Activated CD8-positive, alpha-beta memory T cell treated with anti-CD3 and anti-CD28 coated beads for 36 hours (primary cell): Measurements from ENCODE around the gene ADAMTSL1. TPM values are rescaled to one million over a fixed set of nuclear protein-coding genes. Genes with fewer than 3 reads are reported as not detected.

Experiments used
- CTCF ChIA-PET: fragments of 350-600 bp; sonication (Branson Sonifier 250); formaldehyde crosslinking; loops from one replicate; lab custom pipeline; 2021; ENCODE audit warnings: antibody characterized with exemption; lab: Charles Lee
- POLR2A ChIA-PET: fragments of 350-600 bp; sonication (Branson Sonifier 250); formaldehyde crosslinking; loops from one replicate; lab custom pipeline; 2021; ENCODE audit warnings: antibody characterized with exemption; lab: Charles Lee
- total RNA-seq, 2 experiments: library from RNA; stranded (reverse); gene quantifications; one replicate each; pipeline ENCODE4 v1.2.3, GENCODE V29; 2021

The ADAMTSL1 gene
- total RNA-seq, 2 experiments from 2014 or later, result not detected

GRCh38 chr9:18747595-18747994 is 273.6 kb downstream of the ADAMTSL1 start:
- CTCF ChIA-PET, result no interaction called here
- POLR2A ChIA-PET, result no interaction called here

DNA sequence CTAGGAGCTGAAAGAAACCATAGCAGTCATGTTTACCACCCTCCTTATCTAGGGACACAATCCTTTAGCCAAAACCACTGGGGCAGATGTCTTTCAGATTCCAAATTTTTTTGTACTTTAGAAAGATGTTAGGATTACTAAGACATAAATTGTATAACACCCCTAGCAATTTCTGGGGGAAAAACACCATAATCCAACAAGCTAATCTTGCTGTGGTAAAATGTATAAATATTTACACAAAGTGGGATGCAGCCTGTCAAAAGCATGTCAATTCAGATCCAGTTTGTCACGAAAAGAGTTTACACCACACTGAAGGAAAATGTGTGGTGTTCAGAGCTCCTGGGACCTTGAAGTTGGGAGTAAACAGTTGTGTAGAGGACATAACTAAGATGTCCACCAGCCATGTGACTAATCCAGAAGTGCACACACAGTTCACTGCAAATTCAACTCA is 274.3 kb downstream of the ADAMTSL1 start:
- POLR2A ChIA-PET, result no interaction called here
- CTCF ChIA-PET, result no interaction called here

GRCh38 chr9:18749711-18750110 is 275.8 kb downstream of the ADAMTSL1 start:
- POLR2A ChIA-PET, result no interaction called here
- CTCF ChIA-PET, result no interaction called here

GRCh38 chr9:18753904-18754303 is 280.0 kb downstream of the ADAMTSL1 start:
- ChIA-PET POLR2A (no interaction called here), CTCF (no interaction called here)

GRCh38 chr9:18754537-18754936 is 280.6 kb downstream of the ADAMTSL1 start:
- ChIA-PET CTCF (no interaction called here), POLR2A (no interaction called here)

GRCh38 chr9:18755263-18755662 is 281.3 kb downstream of the ADAMTSL1 start:
- CTCF ChIA-PET, result no interaction called here
- POLR2A ChIA-PET, result no interaction called here

DNA sequence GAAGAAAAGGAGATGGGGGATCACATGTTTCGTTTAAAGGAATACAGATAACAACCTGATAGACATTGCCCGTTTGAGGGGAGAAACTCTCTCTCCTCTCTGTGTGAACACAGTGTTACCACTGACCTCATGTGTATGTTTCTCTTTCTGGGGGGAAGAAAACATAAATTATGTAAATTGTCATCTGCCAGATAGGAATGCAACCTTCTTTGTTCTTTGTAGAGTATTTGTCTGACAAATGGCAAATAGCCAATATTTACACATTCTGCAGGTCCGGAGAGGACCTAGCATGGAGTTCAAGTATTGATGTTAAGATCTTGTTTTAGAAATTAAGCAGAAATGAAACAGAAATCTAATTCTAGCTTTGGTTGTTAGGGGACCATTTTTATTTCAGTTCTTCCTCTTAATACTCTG is 282.8 kb downstream of the ADAMTSL1 start:
- POLR2A ChIA-PET, result no interaction called here
- CTCF ChIA-PET, result interaction anchor here (0.6 kb wide), 1 partner anchor 10 kb away, joined by 3 read pairs; no protein-coding TSS in a partner anchor

DNA sequence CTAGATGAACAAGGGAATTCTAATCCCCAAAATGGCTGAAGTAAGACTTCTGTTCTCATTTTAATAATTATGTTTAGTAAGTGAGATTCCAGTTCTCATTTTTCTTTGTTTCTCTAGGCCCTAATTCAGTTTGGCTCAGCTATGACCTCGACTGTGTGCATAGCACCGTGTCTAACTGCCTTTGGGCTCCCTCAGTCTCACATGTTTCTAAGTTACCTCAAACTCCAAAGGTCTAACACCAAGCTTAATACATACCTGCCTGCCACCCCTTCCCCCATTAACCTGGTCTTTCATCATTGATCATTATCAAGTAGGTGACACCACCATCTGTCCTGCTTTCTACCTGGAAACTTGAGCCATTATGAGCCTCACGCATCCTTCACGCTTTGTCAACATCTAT is 285.9 kb downstream of the ADAMTSL1 start:
- ChIA-PET POLR2A (no interaction called here), CTCF (no interaction called here)

GRCh38 chr9:18761742-18762300 is 287.9 kb downstream of the ADAMTSL1 start:
- ChIA-PET CTCF (no interaction called here), POLR2A (no interaction called here)

- CTCF ChIA-PET, result no interaction called here
- POLR2A ChIA-PET, result no interaction called here
Measured at GRCh38 chr9:18766989-18767550, 293.1 kb downstream of the ADAMTSL1 start.

- ChIA-PET POLR2A (no interaction called here), CTCF (no interaction called here)
Measured at GRCh38 chr9:18768951-18769622, 295.1 kb downstream of the ADAMTSL1 start.

DNA sequence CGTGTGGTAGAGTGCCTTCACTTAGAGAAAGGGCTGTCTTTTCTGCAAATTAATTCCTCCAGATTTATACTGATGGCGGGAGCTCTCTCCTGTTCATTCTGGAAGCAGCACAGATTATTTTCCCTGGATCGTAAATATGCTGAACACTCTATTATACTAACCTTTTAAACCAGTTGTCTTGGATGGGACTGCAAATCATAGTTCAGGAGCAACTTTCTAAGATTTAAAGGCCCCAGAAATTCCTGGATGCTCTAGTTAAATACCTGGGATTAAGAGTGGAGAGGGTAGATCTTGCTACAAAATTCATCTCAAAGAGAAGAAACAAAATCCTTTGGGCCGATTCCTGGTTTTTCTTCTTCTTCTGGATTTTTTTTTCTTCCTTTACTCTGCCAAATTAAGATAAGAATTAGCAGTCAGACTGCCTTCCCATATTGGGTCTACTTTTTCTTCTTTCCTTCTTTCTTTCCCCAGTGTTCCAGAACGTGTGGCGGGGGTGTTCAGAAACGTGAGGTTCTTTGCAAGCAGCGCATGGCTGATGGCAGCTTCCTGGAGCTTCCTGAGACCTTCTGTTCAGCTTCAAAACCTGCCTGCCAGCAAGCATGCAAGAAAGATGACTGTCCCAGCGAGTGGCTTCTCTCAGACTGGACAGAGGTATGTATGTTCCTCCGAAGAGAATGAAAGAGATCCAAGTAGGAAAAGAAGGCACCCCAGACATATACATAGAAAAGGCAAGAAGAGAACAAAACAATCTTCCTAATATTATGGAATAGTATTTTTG is 296.4 kb downstream of the ADAMTSL1 start:
- ChIA-PET POLR2A (no interaction called here), CTCF (no interaction called here)

- CTCF ChIA-PET, result no interaction called here
- POLR2A ChIA-PET, result no interaction called here
Measured at GRCh38 chr9:18771011-18771410, 297.1 kb downstream of the ADAMTSL1 start.

DNA sequence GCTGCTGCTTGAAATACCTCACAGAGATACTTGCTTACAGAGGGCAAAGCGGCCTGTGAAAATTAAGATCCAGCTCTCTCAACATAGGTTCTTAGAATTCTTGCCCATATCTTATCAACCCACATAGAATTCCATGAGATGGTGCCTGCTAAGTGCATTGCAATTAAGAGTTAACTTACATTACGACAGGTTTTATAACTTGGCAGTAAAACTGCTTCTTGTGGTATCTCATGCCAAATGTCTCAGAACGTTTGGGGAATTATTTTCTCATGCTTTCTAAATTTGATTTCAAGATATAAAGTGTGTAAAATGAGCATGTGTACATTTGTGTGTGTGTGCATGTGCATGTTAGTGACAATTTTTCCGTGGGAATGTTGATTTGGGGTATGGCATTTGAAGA is 297.8 kb downstream of the ADAMTSL1 start:
- POLR2A ChIA-PET, result no interaction called here
- CTCF ChIA-PET, result no interaction called here

GRCh38 chr9:18775241-18775640 is 301.3 kb downstream of the ADAMTSL1 start:
- CTCF ChIA-PET, result no interaction called here
- POLR2A ChIA-PET, result no interaction called here

DNA sequence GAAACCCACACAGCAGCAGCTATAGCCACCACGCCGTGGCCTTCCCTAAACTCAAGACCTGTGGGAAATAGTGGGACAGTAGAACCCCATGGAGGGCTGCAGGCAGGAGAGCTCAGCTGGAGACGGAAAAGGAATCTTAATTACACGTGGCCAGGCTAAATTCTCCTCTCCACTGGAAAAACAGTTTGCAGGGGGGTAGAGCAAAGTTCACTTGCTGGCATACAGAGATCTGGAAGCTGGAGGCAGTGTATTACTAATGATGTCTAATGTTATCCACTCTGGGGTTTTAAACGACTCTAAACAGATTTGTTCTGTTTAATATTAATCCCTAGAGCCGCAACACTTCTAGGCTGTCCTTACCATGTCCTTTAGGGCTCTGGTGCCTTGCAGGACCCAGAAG is 302.0 kb downstream of the ADAMTSL1 start:
- ChIA-PET POLR2A (no interaction called here), CTCF (no interaction called here)

GRCh38 chr9:18776836-18777820 is 303.2 kb downstream of the ADAMTSL1 start:
- CTCF ChIA-PET, result no interaction called here

DNA sequence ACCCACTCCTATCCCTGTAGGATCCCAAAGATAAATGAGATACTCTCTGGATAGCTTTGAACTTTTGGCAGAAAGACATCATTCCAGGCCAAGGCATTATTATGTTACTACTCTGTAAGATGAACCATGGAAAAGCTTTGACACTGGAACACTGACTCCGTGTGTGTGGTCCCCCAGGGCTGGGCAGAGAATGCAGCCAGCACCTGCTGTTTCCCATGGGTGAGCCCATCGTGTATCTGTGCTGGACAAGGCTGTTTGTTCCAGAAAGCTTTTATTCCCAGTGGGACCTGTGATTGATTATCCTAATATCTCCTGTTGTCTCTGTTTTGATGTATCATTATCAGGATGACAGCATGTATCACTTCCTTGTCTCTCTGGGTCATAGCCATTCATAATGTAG is 304.2 kb downstream of the ADAMTSL1 start:
- ChIA-PET CTCF (no interaction called here), POLR2A (no interaction called here)

More at GRCh38 chr9:18776836-18777820, 303.2 kb downstream of the ADAMTSL1 start:
- POLR2A ChIA-PET, result no interaction called here

DNA sequence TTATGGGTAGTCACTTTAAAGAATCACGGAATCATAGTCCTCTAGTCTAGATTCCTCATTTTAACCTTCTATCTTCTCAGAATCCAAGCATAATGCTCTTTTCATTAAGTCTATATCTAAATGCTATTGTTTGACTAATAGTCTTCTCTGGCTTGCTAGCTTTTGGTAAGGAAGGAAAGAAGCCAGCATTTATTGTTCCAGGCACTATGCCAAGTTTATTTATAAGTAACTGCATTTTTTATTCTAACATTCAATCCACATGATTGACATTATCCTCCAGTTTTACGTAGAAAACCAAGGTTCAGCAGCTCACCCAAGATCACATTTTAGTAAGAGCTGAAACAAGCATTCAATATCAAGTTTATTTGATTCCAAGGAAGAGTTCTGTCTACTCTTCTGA is 304.9 kb downstream of the ADAMTSL1 start:
- POLR2A ChIA-PET, result no interaction called here
- CTCF ChIA-PET, result no interaction called here
